DND-41 (cell line): ENCODE measurements around the gene IFIT1.

Experiments used
- ATAC-seq: fragments of 200-7000 bp; cut with Tn5 transposase; 3 replicates; pipeline ENCODE4 v1.9.1; 2021; ENCODE audit warnings: low read depth; ENCODE audit not compliant: insufficient read depth
- DNase-seq: peaks from one replicate; pipeline ENCODE4 v3.0.0-alpha.2; 2020
- H2AFZ ChIP-seq: 2 replicates; pipeline ENCODE4 v1.6.0; 2012; ENCODE audit warnings: low read depth, low read length
- H3K27ac ChIP-seq: 2 replicates; pipeline ENCODE4 v1.5.1; 2012; ENCODE audit warnings: low read length, inconsistent platforms
- H3K27me3 ChIP-seq: fragments of 200-600 bp; sonication (generic); 2 replicates; pipeline ENCODE4 v1.6.0; 2012; ENCODE audit warnings: low read length, mild to moderate bottlenecking, inconsistent platforms; ENCODE audit not compliant: insufficient read depth, poor library complexity
- H3K36me3 ChIP-seq: 2 replicates; pipeline ENCODE4 v1.5.1; 2012; ENCODE audit warnings: low read length, inconsistent platforms; ENCODE audit not compliant: insufficient read depth
- H3K4me1 ChIP-seq: 2 replicates; pipeline ENCODE4 v1.5.1; 2012; ENCODE audit warnings: mild to moderate bottlenecking, low read length; ENCODE audit not compliant: insufficient read depth
- H3K4me2 ChIP-seq: 2 replicates; pipeline ENCODE4 v1.6.0; 2012; ENCODE audit warnings: mild to moderate bottlenecking, moderate library complexity, low read length, inconsistent platforms; ENCODE audit not compliant: insufficient read depth
- H3K4me3 ChIP-seq, 2 experiments: fragments of 200-600 bp in 1 of 2; shearing (Covaris generic) in 1 of 2; 2 replicates each; pipeline ENCODE4 v1.5.1; 2012 to 2016; ENCODE audit warnings: inconsistent platforms in 2 of 2, low read length in 2 of 2, mild to moderate bottlenecking in 2 of 2, low read depth in 1 of 2, moderate library complexity in 1 of 2
- H3K79me2 ChIP-seq: 2 replicates; pipeline ENCODE4 v1.6.0; 2012; ENCODE audit warnings: low read length, inconsistent platforms; ENCODE audit not compliant: insufficient read depth
- H3K9ac ChIP-seq: 2 replicates; pipeline ENCODE4 v1.6.0; 2012; ENCODE audit warnings: low read depth, mild to moderate bottlenecking, inconsistent platforms, low read length, moderate library complexity
- H3K9me3 ChIP-seq: 2 replicates; pipeline ENCODE4 v1.5.1; 2012; ENCODE audit warnings: low read length, moderate library complexity, mild to moderate bottlenecking, inconsistent platforms; ENCODE audit not compliant: insufficient read depth, severe bottlenecking
- H4K20me1 ChIP-seq: 2 replicates; pipeline ENCODE4 v1.6.0; 2012; ENCODE audit warnings: low read length; ENCODE audit not compliant: insufficient read depth
- EZH2 ChIP-seq: IDR thresholded peaks from 3 replicates; pipeline ENCODE4 v1.6.1; 2012; ENCODE audit warnings: borderline replicate concordance, low read depth, mild to moderate bottlenecking, moderate library complexity, low read length, inconsistent platforms; ENCODE audit not compliant: severe bottlenecking
- TF ChIP-seq, protein P1 (sequence below): IDR thresholded peaks from 2 replicates; pipeline ENCODE4 v1.5.1; 2012; ENCODE audit warnings: borderline replicate concordance, low read length, moderate library complexity, mild to moderate bottlenecking; ENCODE audit not compliant: poor library complexity, severe bottlenecking; ENCODE audit errors: extremely low read depth

Gene IFIT1

DNA sequence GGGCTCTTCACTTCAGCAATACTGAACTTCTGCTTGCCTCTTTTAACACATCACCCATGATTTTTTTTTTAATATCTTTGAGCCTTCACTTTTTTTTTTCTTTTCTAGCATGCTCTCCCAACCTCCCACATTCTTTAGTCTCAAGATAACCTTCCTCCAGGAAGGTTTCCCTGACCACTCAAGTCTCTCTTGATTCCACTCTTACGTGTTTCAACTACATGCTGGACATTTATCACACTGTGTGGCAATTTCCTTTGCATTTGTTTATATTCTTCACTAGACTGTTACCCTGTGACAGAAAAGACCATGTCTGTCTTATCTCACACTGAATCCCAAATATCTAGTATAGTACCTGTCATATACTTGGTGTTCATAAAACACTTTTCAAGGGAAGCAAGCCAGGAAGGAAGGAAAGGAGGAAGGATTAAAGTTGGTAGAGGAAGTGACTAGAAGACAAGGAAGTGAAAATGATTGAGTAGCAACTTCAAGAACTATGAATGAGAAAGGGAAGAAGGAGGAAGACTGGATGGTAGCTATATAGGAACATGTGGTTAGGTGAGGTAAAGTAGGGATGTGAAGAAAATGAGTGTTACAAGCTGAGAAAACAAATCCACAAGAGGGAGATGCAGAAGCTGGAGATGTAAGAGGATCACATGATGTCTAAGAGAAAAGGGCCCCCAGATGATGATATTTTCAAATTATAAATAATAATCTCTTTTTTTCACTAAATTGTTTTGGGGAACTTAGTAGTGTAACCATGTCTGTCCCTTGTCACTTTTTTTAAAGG is 62.3 kb downstream of the IFIT1 start:
- Histone ChIP-seq H3K9ac (no peak overlapping the region), H3K27me3 (peaks cover 9% of the 10 kb centered on the region), H3K79me2 (no peaks in the 10 kb centered on the region), H3K4me1 (no peaks in the 10 kb centered on the region), H3K4me2 (no peak overlapping the region), H4K20me1 (no peaks in the 10 kb centered on the region), H3K9me3 (no peaks in the 10 kb centered on the region), H3K4me3 (no peak overlapping the region), H3K27ac (no peak overlapping the region), H3K36me3 (no peaks in the 10 kb centered on the region), H2AFZ (no peak overlapping the region)
- TF ChIP-seq EZH2, result no peak
- TF ChIP-seq, protein P1, sequence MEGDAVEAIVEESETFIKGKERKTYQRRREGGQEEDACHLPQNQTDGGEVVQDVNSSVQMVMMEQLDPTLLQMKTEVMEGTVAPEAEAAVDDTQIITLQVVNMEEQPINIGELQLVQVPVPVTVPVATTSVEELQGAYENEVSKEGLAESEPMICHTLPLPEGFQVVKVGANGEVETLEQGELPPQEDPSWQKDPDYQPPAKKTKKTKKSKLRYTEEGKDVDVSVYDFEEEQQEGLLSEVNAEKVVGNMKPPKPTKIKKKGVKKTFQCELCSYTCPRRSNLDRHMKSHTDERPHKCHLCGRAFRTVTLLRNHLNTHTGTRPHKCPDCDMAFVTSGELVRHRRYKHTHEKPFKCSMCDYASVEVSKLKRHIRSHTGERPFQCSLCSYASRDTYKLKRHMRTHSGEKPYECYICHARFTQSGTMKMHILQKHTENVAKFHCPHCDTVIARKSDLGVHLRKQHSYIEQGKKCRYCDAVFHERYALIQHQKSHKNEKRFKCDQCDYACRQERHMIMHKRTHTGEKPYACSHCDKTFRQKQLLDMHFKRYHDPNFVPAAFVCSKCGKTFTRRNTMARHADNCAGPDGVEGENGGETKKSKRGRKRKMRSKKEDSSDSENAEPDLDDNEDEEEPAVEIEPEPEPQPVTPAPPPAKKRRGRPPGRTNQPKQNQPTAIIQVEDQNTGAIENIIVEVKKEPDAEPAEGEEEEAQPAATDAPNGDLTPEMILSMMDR, result no peak
- DNase-seq (no peak), ATAC-seq (no peak)
